ENCODE data around the gene ZBTB20.

Gene ZBTB20

GRCh38 chr3:114572364-114573062, 574.6 kb downstream of the ZBTB20 start:
- Histone ChIP-seq H3K4me3 (ENCODE audit: low read length) (no peak overlapping the region), H3K36me3 (replicated peaks; ENCODE audit: insufficient read depth, low read length) (no peaks in the 10 kb centered on the region), H3K9me2 (replicated peaks; ENCODE audit: insufficient read depth, low read length) (no peaks in the 10 kb centered on the region), H2AFZ (ENCODE audit: low read length) (no peak overlapping the region), H3K4me2 (ENCODE audit: low read depth, low read length) (no peak overlapping the region), H3K27ac (ENCODE audit: low read length) (no peak overlapping the region), H3K9ac (ENCODE audit: low read length) (no peak overlapping the region), H3K27me3 (replicated peaks; ENCODE audit: insufficient read depth, low read length) (peaks cover 15% of the 10 kb centered on the region), H3K4me1 (ENCODE audit: low read length) (no peaks in the 10 kb centered on the region), H3K79me2 (ENCODE audit: low read length) (no peaks in the 10 kb centered on the region), H4K20me1 (ENCODE audit: insufficient read depth, low read length) (no peaks in the 10 kb centered on the region), H3K9me3 (replicated peaks; ENCODE audit: insufficient read depth, low read length) (no peaks in the 10 kb centered on the region), H3F3A (ENCODE audit: insufficient read depth, low read length) (no peaks in the 10 kb centered on the region)
- TF ChIP-seq EZH2phosphoT487 (IDR thresholded peaks at IDR 0.05; ENCODE audit: low read length) (no peak), EZH2 (optimal IDR thresholded peaks at IDR 0.05; ENCODE audit: low read depth, low read length) (no peak)
- TF ChIP-seq, protein P1, sequence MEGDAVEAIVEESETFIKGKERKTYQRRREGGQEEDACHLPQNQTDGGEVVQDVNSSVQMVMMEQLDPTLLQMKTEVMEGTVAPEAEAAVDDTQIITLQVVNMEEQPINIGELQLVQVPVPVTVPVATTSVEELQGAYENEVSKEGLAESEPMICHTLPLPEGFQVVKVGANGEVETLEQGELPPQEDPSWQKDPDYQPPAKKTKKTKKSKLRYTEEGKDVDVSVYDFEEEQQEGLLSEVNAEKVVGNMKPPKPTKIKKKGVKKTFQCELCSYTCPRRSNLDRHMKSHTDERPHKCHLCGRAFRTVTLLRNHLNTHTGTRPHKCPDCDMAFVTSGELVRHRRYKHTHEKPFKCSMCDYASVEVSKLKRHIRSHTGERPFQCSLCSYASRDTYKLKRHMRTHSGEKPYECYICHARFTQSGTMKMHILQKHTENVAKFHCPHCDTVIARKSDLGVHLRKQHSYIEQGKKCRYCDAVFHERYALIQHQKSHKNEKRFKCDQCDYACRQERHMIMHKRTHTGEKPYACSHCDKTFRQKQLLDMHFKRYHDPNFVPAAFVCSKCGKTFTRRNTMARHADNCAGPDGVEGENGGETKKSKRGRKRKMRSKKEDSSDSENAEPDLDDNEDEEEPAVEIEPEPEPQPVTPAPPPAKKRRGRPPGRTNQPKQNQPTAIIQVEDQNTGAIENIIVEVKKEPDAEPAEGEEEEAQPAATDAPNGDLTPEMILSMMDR (IDR thresholded peaks at IDR 0.05; ENCODE audit: low read length): no peak
- DNase-seq: no peak

DNA sequence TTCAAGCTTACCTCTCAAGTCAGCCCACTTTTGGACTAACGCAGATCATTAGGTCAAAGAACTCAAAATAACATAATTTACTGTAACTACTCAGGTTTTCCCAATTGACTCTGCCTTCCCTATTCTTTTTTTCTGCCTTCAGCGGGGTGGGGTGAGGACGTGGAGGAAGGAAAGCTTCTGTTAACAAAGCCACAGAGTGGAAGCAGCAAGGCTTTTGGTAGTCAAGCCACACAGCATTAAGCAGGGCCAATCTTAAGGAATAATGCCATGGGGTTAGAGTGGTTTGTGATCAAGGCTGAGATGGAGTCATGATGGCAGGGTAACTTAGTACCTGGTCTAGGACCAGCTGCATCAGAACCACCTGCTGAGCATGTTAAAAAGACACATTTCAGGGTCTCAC, 575.7 kb downstream of the ZBTB20 start:
- Histone ChIP-seq H4K20me1 (ENCODE audit: insufficient read depth, low read length) (no peaks in the 10 kb centered on the region), H3K4me3 (ENCODE audit: low read length) (no peak overlapping the region), H3K79me2 (ENCODE audit: low read length) (no peaks in the 10 kb centered on the region), H3K4me2 (ENCODE audit: low read depth, low read length) (no peak overlapping the region), H2AFZ (ENCODE audit: low read length) (no peak overlapping the region), H3K27ac (ENCODE audit: low read length) (no peak overlapping the region), H3K9ac (ENCODE audit: low read length) (no peak overlapping the region), H3K4me1 (ENCODE audit: low read length) (peaks cover 10% of the 10 kb centered on the region), H3F3A (ENCODE audit: insufficient read depth, low read length) (peaks cover 7% of the 10 kb centered on the region; the same call in 1 of the 2 replicates), H3K27me3 (replicated peaks; ENCODE audit: insufficient read depth, low read length) (peaks cover 17% of the 10 kb centered on the region), H3K36me3 (replicated peaks; ENCODE audit: insufficient read depth, low read length) (no peaks in the 10 kb centered on the region), H3K9me3 (replicated peaks; ENCODE audit: insufficient read depth, low read length) (no peaks in the 10 kb centered on the region), H3K9me2 (replicated peaks; ENCODE audit: insufficient read depth, low read length) (no peaks in the 10 kb centered on the region)
- TF ChIP-seq, protein P1 (IDR thresholded peaks at IDR 0.05; ENCODE audit: low read length): no peak
- TF ChIP-seq EZH2phosphoT487 (IDR thresholded peaks at IDR 0.05; ENCODE audit: low read length): no peak
- no peak for TF ChIP-seq EZH2 (optimal IDR thresholded peaks at IDR 0.05; ENCODE audit: low read depth, low read length)
- no peak for DNase-seq

- DNase-seq: no peak
- Histone ChIP-seq H2AFZ (ENCODE audit: low read length) (no peak overlapping the region), H3K4me2 (ENCODE audit: low read depth, low read length) (no peak overlapping the region), H3F3A (ENCODE audit: insufficient read depth, low read length) (peaks cover 12% of the 10 kb centered on the region), H3K9me3 (replicated peaks; ENCODE audit: insufficient read depth, low read length) (no peaks in the 10 kb centered on the region), H3K27ac (ENCODE audit: low read length) (no peak overlapping the region), H3K4me3 (ENCODE audit: low read length) (no peak overlapping the region), H3K36me3 (replicated peaks; ENCODE audit: insufficient read depth, low read length) (no peaks in the 10 kb centered on the region), H3K4me1 (ENCODE audit: low read length) (peaks cover 22% of the 10 kb centered on the region), H3K9me2 (replicated peaks; ENCODE audit: insufficient read depth, low read length) (no peaks in the 10 kb centered on the region), H3K27me3 (replicated peaks; ENCODE audit: insufficient read depth, low read length) (peaks cover 17% of the 10 kb centered on the region), H3K9ac (ENCODE audit: low read length) (no peak overlapping the region), H3K79me2 (ENCODE audit: low read length) (no peaks in the 10 kb centered on the region), H4K20me1 (ENCODE audit: insufficient read depth, low read length) (no peaks in the 10 kb centered on the region)
- TF ChIP-seq EZH2 (optimal IDR thresholded peaks at IDR 0.05; ENCODE audit: low read depth, low read length): no peak
- TF ChIP-seq, protein P1 (IDR thresholded peaks at IDR 0.05; ENCODE audit: low read length): no peak
- TF ChIP-seq EZH2phosphoT487 (IDR thresholded peaks at IDR 0.05; ENCODE audit: low read length): no peak
Observed at GRCh38 chr3:114569186-114569585, 577.9 kb downstream of the ZBTB20 start.

Measured in MM.1S (cell line).